ENCODE results near the gene SLC7A6. TPM values are rescaled to one million over a fixed set of nuclear protein-coding genes. Genes with fewer than 3 reads are reported as not detected.

The SLC7A6 gene
- total and polyA plus RNA-seq, 10 of the 15 experiments (the other 5 are each of a cell fraction or from before 2014, with no cell fraction given) = 8.2 to 60.4 (median 28.6) TPM

GRCh38 chr16:68244903-68245853, 19.1 kb upstream of the SLC7A6 start, which contains the start of gene PLA2G15 (continued):
- peak; percentile 11 for TF ChIP-seq RELA (IDR thresholded peaks at IDR 0.05; ENCODE audit: borderline replicate concordance, partially characterized antibody)
- peak; percentile 90 for TF ChIP-seq CHD2 (IDR thresholded peaks at IDR 0.05; ENCODE audit: borderline replicate concordance, low read depth, low read length)
- TF ChIP-seq MTA2 (IDR thresholded peaks at IDR 0.05; ENCODE audit: low read depth) = peak; percentile 16; the same call in 1 of the 2 replicates
- TF ChIP-seq NFYB (IDR thresholded peaks at IDR 0.05; ENCODE audit: insufficient read depth, low read depth, low read length) = peak; percentile 94
- peak; percentile 52; the same call in 1 of the 2 replicates for TF ChIP-seq POLR2AphosphoS5 (IDR thresholded peaks at IDR 0.05; ENCODE audit: low read length)
- peak; percentile 52; the same call in 1 of the 2 replicates for TF ChIP-seq HCFC1 (IDR thresholded peaks at IDR 0.05; ENCODE audit: low read length)
- no peak for TF ChIP-seq SIX5 (IDR thresholded peaks at IDR 0.05; ENCODE audit: low read depth, low read length, severe bottlenecking)
- 0 out of 2 replicates have a peak, but pooled peaks have one; percentile 68 for TF ChIP-seq POLR2AphosphoS2 (IDR thresholded peaks at IDR 0.05; ENCODE audit: low read depth, low read length)
- peak; percentile 65 for TF ChIP-seq NKRF (conservative IDR thresholded peaks at IDR 0.05)
- TF ChIP-seq USF2 (IDR thresholded peaks at IDR 0.05; ENCODE audit: borderline replicate concordance, low read depth, low read length) = no peak
- peak; percentile 42; the same call in 1 of the 2 replicates for TF ChIP-seq PAX5 (IDR thresholded peaks at IDR 0.05; ENCODE audit: borderline replicate concordance, low read depth, low read length)
- TF ChIP-seq NR2F1 (conservative IDR thresholded peaks at IDR 0.05) = peak; percentile 61; the same call in 1 of the 2 replicates
- no peak for TF ChIP-seq REST (IDR thresholded peaks at IDR 0.05; ENCODE audit: low read depth, low read length)
- TF ChIP-seq SRF (IDR thresholded peaks at IDR 0.05; ENCODE audit: low read depth in 2 of 2, low read length in 2 of 2) = peak; percentile 94 to 98
- peak; percentile 55 for TF ChIP-seq IKZF1 (conservative IDR thresholded peaks at IDR 0.05)
- TF ChIP-seq ELK1 (IDR thresholded peaks at IDR 0.05; ENCODE audit: low read depth, low read length) = peak; percentile 39; the same call in 1 of the 2 replicates
- no peak for TF ChIP-seq TCF3 (IDR thresholded peaks at IDR 0.05; ENCODE audit: borderline replicate concordance, insufficient read depth, low read depth, low read length)

Measured in GM12878 (cell line).